Measurements from ENCODE around the gene FAM120B. TPM values are rescaled to one million over a fixed set of nuclear protein-coding genes. Genes with fewer than 3 reads are reported as not detected.
"Not testable (repeated sequence)": the region's sequence is repeated elsewhere in the genome, so short reads cannot be mapped to it uniquely, and the experiment has no call there.

Gene FAM120B, protein sequence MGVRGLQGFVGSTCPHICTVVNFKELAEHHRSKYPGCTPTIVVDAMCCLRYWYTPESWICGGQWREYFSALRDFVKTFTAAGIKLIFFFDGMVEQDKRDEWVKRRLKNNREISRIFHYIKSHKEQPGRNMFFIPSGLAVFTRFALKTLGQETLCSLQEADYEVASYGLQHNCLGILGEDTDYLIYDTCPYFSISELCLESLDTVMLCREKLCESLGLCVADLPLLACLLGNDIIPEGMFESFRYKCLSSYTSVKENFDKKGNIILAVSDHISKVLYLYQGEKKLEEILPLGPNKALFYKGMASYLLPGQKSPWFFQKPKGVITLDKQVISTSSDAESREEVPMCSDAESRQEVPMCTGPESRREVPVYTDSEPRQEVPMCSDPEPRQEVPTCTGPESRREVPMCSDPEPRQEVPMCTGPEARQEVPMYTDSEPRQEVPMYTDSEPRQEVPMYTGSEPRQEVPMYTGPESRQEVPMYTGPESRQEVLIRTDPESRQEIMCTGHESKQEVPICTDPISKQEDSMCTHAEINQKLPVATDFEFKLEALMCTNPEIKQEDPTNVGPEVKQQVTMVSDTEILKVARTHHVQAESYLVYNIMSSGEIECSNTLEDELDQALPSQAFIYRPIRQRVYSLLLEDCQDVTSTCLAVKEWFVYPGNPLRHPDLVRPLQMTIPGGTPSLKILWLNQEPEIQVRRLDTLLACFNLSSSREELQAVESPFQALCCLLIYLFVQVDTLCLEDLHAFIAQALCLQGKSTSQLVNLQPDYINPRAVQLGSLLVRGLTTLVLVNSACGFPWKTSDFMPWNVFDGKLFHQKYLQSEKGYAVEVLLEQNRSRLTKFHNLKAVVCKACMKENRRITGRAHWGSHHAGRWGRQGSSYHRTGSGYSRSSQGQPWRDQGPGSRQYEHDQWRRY
- total RNA-seq: 10 to 100 TPM; 14.1 to 25.9 TPM

- DNase-seq (ENCODE audit: low spot score in 2 of 2) (peak; percentile 92 to 98), ATAC-seq (peak; percentile 96)
- H3K9me3 Mint-ChIP-seq: peaks cover 4 to 5% of the 10 kb centered on the region in 2 donors
- H3K27ac Mint-ChIP-seq: peak within 1 kb of the TSS; percentile 97 to 99
- peaks cover 14 to 26% of the 10 kb centered on the region in 2 donors for H3K36me3 Mint-ChIP-seq
These were observed at the start of gene FAM120B for GRCh38 chr6:170306324-170307079. Gene FAM120B (plus strand): TSS chr6:170306758. CDS start chr6:170317391, 10,633 bp downstream.

- H3K36me3 Mint-ChIP-seq: no peaks in the 10 kb centered on the region
- ATAC-seq: no peak
- H3K27ac Mint-ChIP-seq: no peak overlapping the region
- DNase-seq (ENCODE audit: low spot score in 2 of 2): no peak
- no peaks in the 10 kb centered on the region for H3K9me3 Mint-ChIP-seq
These were observed 49.2 kb upstream of the FAM120B start for GRCh38 chr6:170257376-170257775.

DNA sequence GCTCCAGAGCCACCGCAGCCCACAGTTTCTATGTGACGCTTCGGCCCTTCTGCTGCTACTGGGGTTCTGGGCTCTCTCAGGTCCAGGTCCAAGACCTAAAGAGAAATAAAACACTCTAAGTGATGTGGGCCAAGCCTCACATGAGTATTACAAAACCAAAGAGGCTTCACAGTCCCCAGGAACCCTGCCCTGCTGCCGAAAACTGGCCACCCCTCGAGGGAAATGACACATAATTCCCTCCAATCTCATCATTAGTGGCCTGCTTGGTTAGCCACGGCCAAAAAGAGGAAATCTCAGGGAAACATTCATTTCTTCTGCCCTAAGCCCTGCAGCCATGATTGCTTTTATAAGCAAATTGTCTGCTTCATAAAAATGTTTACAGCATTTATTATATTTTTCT lies 48.2 kb upstream of the FAM120B start:
- ATAC-seq (no peak), DNase-seq (ENCODE audit: low spot score in 2 of 2) (no peak)
- H3K36me3 Mint-ChIP-seq: no peaks in the 10 kb centered on the region
- H3K9me3 Mint-ChIP-seq: no peaks in the 10 kb centered on the region
- H3K27ac Mint-ChIP-seq: no peak overlapping the region

GRCh38 chr6:170259278-170259677 lies 47.3 kb upstream of the FAM120B start:
- Mint-ChIP-seq H3K27ac (no peak overlapping the region), H3K36me3 (no peaks in the 10 kb centered on the region), H3K9me3 (no peaks in the 10 kb centered on the region)
- no peak for DNase-seq (ENCODE audit: low spot score in 2 of 2)
- no peak for ATAC-seq

- ATAC-seq: no peak
- DNase-seq (ENCODE audit: low spot score in 2 of 2): no peak
These were observed 45.9 kb upstream of the FAM120B start for GRCh38 chr6:170260686-170261085.

DNA sequence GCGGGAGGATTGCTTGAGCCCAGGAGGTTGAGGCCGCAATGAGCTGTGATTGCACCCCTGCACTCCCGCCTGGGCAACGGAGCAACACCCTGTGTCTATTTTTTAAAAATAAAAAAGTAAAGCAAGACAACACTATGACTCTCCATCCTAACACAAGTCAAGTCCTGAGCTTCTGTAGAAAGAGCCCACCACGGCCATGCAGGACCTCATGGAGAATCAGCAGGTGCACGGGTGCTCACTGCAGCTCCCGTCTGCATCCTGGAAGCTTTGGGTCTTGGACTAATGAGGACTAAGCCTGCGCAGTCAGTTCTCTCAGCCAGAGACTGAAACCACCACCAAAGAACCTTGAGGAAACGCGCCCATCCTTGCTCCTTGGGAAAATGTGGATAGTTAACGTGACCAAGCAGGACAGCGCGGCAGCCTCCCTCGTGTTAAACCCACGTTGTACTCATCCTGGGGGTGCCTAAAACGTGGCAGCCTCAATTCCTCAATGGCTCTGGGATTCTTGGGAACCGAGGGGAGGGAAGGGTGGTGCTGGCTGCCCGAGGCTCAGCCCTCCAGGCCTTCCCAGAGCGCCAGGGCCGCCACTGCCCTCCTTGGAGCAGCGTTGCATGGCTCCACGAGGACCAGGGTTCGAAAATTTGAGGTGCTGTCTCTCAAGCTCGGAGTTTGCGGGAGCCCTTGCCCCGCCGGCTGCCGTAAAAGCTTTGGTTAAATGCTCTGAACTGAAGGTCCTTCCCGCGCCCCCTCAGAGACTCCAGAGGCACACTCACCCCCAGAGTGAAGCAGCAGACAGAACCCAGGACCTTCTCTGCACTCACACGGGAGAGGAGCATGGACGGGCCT lies 44.7 kb upstream of the FAM120B start:
- no peaks in the 10 kb centered on the region for H3K9me3 Mint-ChIP-seq
- DNase-seq (ENCODE audit: low spot score in 2 of 2) (no peak), ATAC-seq (no peak)
- H3K27ac Mint-ChIP-seq: no peak overlapping the region
- H3K36me3 Mint-ChIP-seq: no peaks in the 10 kb centered on the region

More at GRCh38 chr6:170260686-170261085, 45.9 kb upstream of the FAM120B start:
- Mint-ChIP-seq H3K36me3 (no peaks in the 10 kb centered on the region), H3K27ac (no peak overlapping the region), H3K9me3 (no peaks in the 10 kb centered on the region)

DNA sequence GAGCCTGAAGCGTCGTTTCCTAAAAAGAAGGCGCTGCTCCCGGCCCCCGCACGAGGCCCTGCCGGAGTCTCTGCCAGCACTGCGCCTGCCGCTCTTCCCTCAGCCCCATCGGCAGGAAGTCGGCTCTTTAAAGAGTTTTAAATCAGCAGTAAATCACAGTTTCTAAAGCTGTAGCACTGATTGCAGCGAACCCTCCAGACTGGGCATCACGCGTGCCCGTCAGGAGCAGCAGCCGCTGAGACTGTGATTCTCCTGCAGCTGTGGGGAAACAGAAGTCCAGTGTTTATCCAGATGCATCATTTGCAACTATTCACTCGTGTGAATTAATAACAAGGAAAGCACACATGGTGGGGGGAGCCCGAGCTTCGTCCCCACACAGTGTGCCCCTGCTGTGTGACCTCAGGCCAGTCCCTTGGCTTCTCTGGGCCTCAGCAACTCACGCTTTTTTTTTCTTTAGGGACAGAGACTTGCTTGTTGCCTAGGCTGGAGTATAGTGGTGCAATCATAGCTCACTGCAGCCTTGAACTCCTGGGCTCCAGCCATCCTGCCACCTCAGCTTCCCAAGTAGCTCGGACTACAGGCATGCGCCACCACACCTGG lies 44.0 kb upstream of the FAM120B start:
- DNase-seq (ENCODE audit: low spot score in 2 of 2): no peak
- Mint-ChIP-seq H3K36me3 (no peaks in the 10 kb centered on the region), H3K27ac (no peak overlapping the region), H3K9me3 (no peaks in the 10 kb centered on the region)
- no peak for ATAC-seq

DNA sequence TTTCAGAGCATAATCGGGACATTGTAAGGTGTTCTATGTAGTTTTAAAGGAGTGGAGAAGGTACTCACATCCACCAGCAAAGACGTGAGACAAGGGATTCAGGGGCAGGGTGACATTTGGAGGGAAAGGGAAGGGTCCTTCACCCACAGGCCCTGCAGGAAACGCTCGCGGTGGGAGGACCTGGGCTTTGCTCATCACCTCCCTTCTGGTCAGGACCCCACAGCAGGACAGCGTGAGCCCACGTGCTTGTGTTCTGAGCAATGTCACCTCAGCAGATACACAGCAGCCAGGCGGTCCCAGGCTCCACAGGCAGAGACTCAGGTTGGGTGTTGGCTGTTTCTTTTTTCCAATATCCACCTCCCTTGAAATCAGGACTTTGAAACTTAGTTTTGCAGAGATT lies 43.1 kb upstream of the FAM120B start:
- no peak overlapping the region for H3K27ac Mint-ChIP-seq
- no peak for ATAC-seq
- H3K9me3 Mint-ChIP-seq: no peaks in the 10 kb centered on the region
- no peak for DNase-seq (ENCODE audit: low spot score in 2 of 2)
- no peaks in the 10 kb centered on the region for H3K36me3 Mint-ChIP-seq

DNA sequence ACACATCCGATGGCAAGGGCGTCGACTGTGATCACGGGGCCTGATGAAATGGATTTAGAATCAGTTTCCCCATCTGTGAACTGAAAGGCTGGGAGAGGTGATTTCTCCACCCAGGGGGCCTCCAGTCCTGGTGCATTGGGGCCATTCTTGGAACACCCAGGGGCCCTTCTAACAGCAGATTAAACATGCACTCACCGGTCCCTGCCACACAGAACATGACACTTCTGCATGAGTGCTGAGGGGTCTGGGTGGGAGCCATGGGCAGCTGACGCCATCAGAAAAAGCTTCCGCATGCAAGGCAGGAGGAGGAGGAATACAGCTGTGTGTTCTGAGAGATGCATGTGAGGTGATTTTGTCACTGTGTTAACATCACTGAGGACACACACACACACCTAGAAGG lies 42.5 kb upstream of the FAM120B start:
- Mint-ChIP-seq H3K36me3 (no peaks in the 10 kb centered on the region), H3K9me3 (no peaks in the 10 kb centered on the region), H3K27ac (no peak overlapping the region)
- DNase-seq (ENCODE audit: low spot score in 2 of 2): no peak
- ATAC-seq: no peak

DNA sequence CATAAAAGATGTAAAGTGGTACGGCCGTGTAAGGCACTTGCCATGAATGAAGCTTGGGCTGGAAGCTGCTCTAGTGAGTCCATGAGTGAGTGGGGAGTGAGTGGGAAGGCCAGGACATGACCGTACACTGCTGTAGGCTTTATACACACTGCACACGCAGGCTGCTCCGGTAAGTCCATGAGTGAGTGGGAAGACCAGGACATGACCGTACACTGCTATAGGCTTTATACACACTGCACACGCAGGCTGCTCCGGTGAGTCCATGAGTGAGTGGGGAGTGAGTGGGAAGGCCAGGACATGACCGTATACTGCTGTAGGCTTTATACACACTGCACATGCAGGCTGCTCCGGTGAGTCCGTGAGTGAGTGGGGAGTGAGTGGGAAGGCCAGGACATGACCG lies 41.9 kb upstream of the FAM120B start:
- ATAC-seq: not testable (repeated sequence)

GRCh38 chr6:170265655-170266054 lies 40.9 kb upstream of the FAM120B start:
- ATAC-seq (no peak), DNase-seq (ENCODE audit: low spot score in 2 of 2) (no peak)
- H3K9me3 Mint-ChIP-seq: no peaks in the 10 kb centered on the region
- no peaks in the 10 kb centered on the region for H3K36me3 Mint-ChIP-seq
- no peak overlapping the region for H3K27ac Mint-ChIP-seq

More for the DNA sequence above, 41.9 kb upstream of the FAM120B start:
- H3K36me3 Mint-ChIP-seq; H3K9me3 Mint-ChIP-seq; DNase-seq (ENCODE audit: low spot score in 2 of 2); H3K27ac Mint-ChIP-seq: not testable (repeated sequence)

DNA sequence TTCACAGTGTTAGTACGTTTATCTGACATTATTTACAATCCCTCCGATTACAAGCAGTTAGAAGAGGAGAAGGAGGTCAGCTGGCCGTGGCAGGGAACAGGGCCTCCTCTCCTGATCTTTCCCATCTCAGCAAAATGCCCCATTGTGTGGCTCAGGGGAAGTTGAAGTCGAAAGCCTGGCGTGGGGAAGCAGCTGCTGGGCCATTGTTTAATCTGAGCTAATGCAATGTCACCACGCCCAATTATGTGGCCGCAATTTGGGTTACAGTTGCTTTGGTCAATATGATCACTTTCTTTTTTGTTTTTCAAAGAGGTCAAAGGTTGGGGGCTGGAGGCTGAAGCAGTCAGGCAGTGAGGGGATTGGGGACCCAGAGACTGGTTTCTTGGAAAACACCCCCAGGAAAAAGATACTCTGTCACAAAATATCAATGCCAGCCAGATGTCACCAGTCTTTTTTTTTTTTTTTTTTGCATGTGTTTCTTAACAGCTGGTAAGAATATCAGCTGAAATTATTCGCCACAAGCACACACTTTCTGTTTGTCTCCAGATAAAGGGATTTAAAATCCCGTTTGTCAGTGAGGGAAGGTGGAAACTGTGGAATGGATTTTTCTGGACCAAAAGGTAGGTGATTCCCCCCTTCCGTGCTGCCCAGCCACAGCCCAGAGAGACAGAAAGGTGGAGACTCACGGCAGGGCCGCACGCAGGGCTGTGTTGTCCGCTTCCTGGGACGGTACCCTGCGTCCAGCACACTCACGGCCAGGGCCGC lies 40.3 kb upstream of the FAM120B start:
- DNase-seq (ENCODE audit: low spot score in 2 of 2): no peak
- no peak for ATAC-seq
- H3K9me3 Mint-ChIP-seq: no peaks in the 10 kb centered on the region
- H3K27ac Mint-ChIP-seq: no peak overlapping the region
- no peaks in the 10 kb centered on the region for H3K36me3 Mint-ChIP-seq

- H3K27ac Mint-ChIP-seq: no peak overlapping the region
These were observed 38.9 kb upstream of the FAM120B start for GRCh38 chr6:170267688-170268087.

GRCh38 chr6:170268216-170269129 lies 38.1 kb upstream of the FAM120B start:
- ATAC-seq: no peak
- no peak for DNase-seq (ENCODE audit: low spot score in 2 of 2)
- H3K36me3 Mint-ChIP-seq: peaks cover 1 to 10% of the 10 kb centered on the region in 2 donors
- H3K9me3 Mint-ChIP-seq: no peaks in the 10 kb centered on the region
- no peak overlapping the region for H3K27ac Mint-ChIP-seq

More at GRCh38 chr6:170267688-170268087, 38.9 kb upstream of the FAM120B start:
- DNase-seq (ENCODE audit: low spot score in 2 of 2): no peak
- no peak for ATAC-seq
- Mint-ChIP-seq H3K36me3 (peaks cover 0 to 10% of the 10 kb centered on the region in 2 donors), H3K9me3 (no peaks in the 10 kb centered on the region)

All from activated naive CD4-positive, alpha-beta T cell treated with anti-CD3 and anti-CD28 coated beads, Interleukin-2, amount 50 U/mL, for 72 hours (primary cell).